Stimulated activated naive CD4-positive, alpha-beta T cell (primary cell): Measurements from ENCODE around the gene METTL21A.
"Not testable (repeated sequence)": the region's sequence is repeated elsewhere in the genome, so short reads cannot be mapped to it uniquely, and the experiment has no call there.

Experiments used
- DNase-seq, 6 experiments: peaks; one replicate each; lab custom pipeline; 2025; lab: John Stamatoyannopoulos, UW

METTL21A gene

GRCh38 chr2:207625014-207625907, at the start of gene METTL21A:
METTL21A (minus strand) TSS chr2:207625394; CDS start chr2:207624375, 1,019 bp downstream.
- DNase-seq, result peak; percentile 92 to 96 (median 94)

DNA sequence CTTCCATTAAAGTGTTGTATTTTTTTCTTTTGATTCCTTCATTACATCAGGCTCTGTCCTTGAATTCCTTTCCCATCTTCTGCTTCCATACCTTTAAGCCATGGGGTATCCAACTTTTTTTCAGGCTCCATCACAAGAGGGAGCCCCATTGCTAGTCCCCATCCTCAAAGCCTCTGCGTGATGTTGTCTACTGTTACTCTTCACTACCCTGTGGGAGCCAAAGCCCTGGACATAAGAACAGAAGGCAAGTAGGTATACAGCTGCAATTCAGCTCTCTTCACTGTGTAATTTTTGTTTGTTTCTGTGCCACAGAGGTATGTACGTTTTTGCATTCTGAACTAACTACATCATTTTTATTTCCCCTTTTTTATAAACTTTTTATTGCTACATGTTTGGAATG, 49.6 kb upstream of the METTL21A start:
- no peak for DNase-seq

GRCh38 chr2:207674266-207674774, 49.1 kb upstream of the METTL21A start:
- no peak for DNase-seq

- DNase-seq, result no peak
These were observed 48.2 kb upstream of the METTL21A start for GRCh38 chr2:207673431-207673830.

DNA sequence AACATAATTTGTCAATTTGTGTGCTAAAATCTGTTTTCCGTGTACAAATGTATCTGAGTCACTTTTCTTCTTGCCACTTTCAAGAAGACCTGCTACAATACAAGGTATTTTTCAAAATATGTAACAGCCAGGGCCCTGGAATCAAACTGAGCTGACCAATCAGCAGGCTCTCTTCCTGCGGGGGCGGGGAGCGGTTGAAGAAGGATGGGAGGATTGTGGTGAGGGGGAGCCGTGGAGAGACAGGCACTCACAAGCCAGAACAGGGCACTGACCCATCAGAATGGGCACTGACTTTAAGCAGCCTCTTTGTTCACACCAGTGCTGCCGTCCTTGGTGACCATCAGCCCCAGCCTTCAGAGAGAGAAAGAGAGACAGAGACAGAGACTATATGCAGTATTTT, 45.7 kb upstream of the METTL21A start:
- no peak for DNase-seq

DNA sequence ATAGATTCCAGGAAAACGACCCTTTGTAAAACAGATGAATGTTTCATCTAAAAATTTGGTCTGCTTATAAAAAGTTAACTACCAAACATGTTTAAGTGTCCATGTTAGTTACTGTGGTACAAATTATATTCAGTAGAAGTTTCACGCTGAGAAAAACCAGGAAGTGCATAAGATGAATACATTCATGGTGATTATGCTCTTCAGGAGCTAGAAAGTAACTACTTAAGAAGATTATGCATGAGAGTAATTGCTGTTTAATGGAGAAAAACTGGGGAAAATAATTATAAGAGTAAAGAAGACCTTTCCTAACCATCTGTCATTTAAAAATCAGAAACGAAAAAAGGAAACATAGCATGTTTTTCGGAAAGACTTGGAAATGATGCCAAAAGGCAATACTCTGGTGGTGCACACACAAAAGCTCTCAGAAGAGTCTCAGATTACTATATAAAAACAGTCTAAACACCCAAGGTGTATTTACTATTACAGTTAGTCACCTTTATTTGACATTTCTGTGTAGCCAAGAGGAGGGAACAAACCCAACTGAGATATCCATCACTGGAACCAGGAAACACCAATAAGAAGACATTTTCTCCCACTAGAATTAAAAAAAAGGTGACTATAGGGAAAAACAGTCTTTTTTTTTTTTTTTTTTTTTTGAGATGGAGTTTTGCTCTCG, 38.8 kb upstream of the METTL21A start:
- DNase-seq, result no peak

GRCh38 chr2:207662203-207662602, 37.0 kb upstream of the METTL21A start:
- DNase-seq, result no peak

- DNase-seq, result no peak
These were observed 35.8 kb upstream of the METTL21A start for GRCh38 chr2:207660994-207661393.

GRCh38 chr2:207658156-207658555, 33.0 kb upstream of the METTL21A start:
- DNase-seq, result no peak

GRCh38 chr2:207655000-207655399, 29.8 kb upstream of the METTL21A start:
- no peak for DNase-seq

GRCh38 chr2:207646582-207646981, 21.4 kb upstream of the METTL21A start:
- DNase-seq, result not testable (repeated sequence)

DNA sequence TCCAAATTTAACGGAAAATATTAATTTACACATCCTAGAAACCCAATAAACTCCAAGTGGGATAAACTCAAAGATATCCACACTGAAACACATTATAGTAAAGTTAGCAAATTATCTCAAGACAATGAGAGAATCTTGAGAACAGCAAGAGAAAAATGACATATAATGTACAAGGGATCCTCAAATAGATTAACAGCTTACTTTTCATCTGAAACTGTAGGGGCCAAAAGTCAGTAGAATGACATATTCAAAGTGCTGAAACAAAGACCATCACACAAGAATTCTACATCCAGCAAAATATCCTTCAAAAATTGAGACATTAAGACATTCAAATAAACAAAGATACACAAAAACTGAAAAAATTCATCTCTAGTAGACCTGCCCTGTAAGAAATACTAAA, 18.7 kb upstream of the METTL21A start:
- DNase-seq, result no peak

GRCh38 chr2:207640661-207641060, 15.5 kb upstream of the METTL21A start:
- DNase-seq, result no peak

DNA sequence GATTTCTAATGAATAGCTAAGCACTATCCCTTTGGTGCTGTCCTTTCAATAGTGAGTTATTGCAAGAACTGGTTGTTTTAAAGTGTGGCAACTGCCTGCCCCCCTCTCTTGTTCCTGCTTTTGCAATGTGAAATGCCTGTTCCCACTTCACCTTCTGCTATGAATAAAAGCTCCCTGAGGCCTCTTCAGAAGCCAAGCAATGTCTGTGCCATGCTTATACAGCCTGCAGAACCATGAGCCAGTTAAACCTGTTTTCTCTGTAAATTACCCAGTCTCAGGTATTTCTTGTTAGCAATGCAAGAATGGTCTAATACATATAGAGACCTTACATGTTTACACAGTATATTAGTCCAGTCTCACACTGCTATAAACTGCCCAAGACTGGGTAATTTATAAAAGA, 15.0 kb upstream of the METTL21A start:
- no peak for DNase-seq

DNA sequence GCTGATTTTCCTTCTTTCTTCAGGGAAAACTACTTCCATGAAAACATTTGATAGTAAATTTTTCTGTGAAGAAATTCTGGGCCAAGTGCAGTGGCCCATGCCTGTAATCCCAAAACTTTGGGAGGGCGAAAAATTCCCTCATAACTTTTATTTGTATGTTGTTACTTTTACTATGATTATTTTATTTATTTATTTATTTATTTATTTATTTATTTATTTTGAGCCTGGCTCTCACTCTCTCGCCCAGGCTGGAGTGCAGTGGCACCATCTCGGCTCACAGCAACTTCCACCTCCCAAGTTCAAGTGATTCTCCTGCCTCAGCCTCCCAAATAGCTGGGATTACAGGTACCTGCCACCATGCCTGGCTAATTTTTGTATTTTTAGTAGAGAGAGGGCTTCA, 14.1 kb upstream of the METTL21A start:
- DNase-seq, result not testable (repeated sequence)

- DNase-seq, result no peak
These were observed 10.4 kb upstream of the METTL21A start for GRCh38 chr2:207635468-207636200.

- no peak for DNase-seq
These were observed 8.5 kb upstream of the METTL21A start for GRCh38 chr2:207633686-207634085.

- no peak for DNase-seq
These were observed 7.6 kb upstream of the METTL21A start for GRCh38 chr2:207632575-207633493.

DNA sequence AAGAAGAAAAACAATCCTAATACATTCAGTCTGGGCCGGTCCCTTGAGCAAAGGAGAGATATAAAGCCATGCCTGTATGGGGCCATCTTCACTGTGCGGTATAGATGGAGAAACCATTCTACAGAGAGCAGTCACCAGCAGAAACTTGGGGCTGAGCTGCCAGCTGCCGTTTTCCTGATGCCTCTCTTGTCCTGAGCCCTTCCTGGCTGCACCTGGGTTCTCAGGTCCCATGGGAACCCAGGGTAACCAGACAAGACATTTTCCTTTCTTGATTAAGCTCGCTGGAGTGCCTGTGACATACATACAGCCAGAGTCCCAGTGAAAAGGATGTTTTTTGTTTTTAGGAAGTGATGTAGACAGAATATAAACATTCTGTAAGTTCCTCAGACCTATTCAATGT, 5.3 kb upstream of the METTL21A start:
- no peak for DNase-seq

GRCh38 chr2:207629553-207629952, 4.4 kb upstream of the METTL21A start:
- no peak for DNase-seq
